Transverse colon (tissue), 4 donors: ENCODE measurements around the gene AGO1.

Source experiments
- EP300 ChIP-seq: sonication (generic); formaldehyde crosslinking; IDR thresholded peaks from one replicate; pipeline ENCODE4 v1.6.1; 2017; ENCODE audit warnings: antibody characterized with exemption, low read depth
- POLR2AphosphoS5 ChIP-seq, 3 donors: sonication (generic); formaldehyde crosslinking; IDR thresholded peaks; one replicate each; pipeline ENCODE4 v1.6.1; 2016; ENCODE audit warnings: antibody characterized with exemption in 3 of 3
- TF ChIP-seq, protein P1 (sequence below), 5 experiments: fragments of 200-600 bp in 3 of 5; fragments of 450-650 bp in 2 of 5; sonication (generic) in 3 of 5; IDR thresholded peaks; 1 replicate in 2 of 5; 2 replicates in 3 of 5; pipeline ENCODE4 v1.5.1; 2016 to 2017; ENCODE audit warnings: antibody characterized with exemption in 5 of 5, inconsistent platforms in 3 of 5, mild to moderate bottlenecking in 2 of 5, moderate library complexity in 1 of 5

DNA sequence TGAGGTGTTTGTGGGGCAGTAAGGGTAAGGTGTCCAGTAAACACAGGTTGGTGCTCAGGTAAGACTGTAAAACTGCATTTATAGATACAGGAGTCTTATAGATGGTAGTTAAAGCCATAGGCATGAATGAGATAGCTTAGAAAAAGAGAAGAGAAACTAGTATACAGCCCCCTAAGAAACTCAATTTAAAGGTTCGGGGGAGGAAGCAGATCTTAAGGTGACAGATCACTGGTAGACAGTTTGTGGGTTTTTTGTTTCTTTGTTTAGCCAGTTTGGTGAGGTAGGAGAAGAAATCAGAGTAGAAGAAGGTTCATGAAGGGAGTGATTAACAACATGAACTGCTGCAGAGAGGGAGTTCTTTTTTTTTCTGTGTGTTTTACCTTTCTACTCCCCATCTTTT lies 41.8 kb downstream of the AGO1 start:
- TF ChIP-seq, protein P1, sequence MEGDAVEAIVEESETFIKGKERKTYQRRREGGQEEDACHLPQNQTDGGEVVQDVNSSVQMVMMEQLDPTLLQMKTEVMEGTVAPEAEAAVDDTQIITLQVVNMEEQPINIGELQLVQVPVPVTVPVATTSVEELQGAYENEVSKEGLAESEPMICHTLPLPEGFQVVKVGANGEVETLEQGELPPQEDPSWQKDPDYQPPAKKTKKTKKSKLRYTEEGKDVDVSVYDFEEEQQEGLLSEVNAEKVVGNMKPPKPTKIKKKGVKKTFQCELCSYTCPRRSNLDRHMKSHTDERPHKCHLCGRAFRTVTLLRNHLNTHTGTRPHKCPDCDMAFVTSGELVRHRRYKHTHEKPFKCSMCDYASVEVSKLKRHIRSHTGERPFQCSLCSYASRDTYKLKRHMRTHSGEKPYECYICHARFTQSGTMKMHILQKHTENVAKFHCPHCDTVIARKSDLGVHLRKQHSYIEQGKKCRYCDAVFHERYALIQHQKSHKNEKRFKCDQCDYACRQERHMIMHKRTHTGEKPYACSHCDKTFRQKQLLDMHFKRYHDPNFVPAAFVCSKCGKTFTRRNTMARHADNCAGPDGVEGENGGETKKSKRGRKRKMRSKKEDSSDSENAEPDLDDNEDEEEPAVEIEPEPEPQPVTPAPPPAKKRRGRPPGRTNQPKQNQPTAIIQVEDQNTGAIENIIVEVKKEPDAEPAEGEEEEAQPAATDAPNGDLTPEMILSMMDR (IDR thresholded peaks at IDR 0.05), result no peak
- TF ChIP-seq POLR2AphosphoS5 (IDR thresholded peaks at IDR 0.05), result no peak
- no peak for TF ChIP-seq EP300
